Thoracic aorta (tissue), 2 donors: ENCODE results near the gene SCYL1. TPM values are rescaled to one million over a fixed set of nuclear protein-coding genes. Genes with fewer than 3 reads are reported as not detected.

Experiments used
- ATAC-seq: fragments of 150-250 bp; one replicate; pipeline ENCODE4 v1.8.0; 2017; ENCODE audit warnings: low read depth; ENCODE audit not compliant: insufficient number of reproducible peaks, low FRiP score
- DNase-seq: peaks from one replicate; pipeline ENCODE4 v3.0.0-alpha.2; 2020; ENCODE audit warnings: low spot score
- H3K27ac ChIP-seq, 2 donors: fragments of 200-600 bp; sonication (generic); 1 replicate in 1 of 2; 2 replicates in 1 of 2; pipeline ENCODE4 v1.5.1; 2016; ENCODE audit warnings: mild to moderate bottlenecking in 2 of 2, moderate library complexity in 2 of 2
- H3K27me3 ChIP-seq: fragments of 200-600 bp; sonication (generic); replicated peaks from 2 replicates; pipeline ENCODE4 v1.6.0; 2016; ENCODE audit warnings: mild to moderate bottlenecking; ENCODE audit not compliant: insufficient read depth
- H3K36me3 ChIP-seq: fragments of 200-600 bp; sonication (generic); one replicate; pipeline ENCODE4 v1.5.1; 2016
- H3K4me1 ChIP-seq, 2 donors: fragments of 200-600 bp; sonication (generic); 1 replicate in 1 of 2; 2 replicates in 1 of 2; pipeline versions ENCODE4 v1.5.1 to v1.6.0; 2016; ENCODE audit warnings: low read depth in 2 of 2, mild to moderate bottlenecking in 1 of 2; ENCODE audit not compliant: control insufficient read depth in 1 of 2
- H3K4me3 ChIP-seq: fragments of 200-600 bp; sonication (generic); 2 replicates; pipeline ENCODE4 v1.5.1; 2016; ENCODE audit warnings: mild to moderate bottlenecking
- H3K9me3 ChIP-seq: fragments of 200-600 bp; sonication (generic); 2 replicates; pipeline ENCODE4 v1.5.1; 2016
- total RNA-seq, 2 donors: library from RNA; depleted of rRNA; stranded (reverse); fragments of >200 nt; gene quantifications; one replicate each; pipeline versions ENCODE4 v1.1.0 to v1.2.3, GENCODE V29; 2016
- TF ChIP-seq, protein P1 (sequence below): fragments of 200-600 bp; sonication (generic); IDR thresholded peaks from one replicate; pipeline ENCODE4 v1.5.1; 2019; ENCODE audit warnings: antibody characterized with exemption

Gene SCYL1
- total RNA-seq, 2 donors from 2014 or later, result 96.8 to 106 TPM

DNA sequence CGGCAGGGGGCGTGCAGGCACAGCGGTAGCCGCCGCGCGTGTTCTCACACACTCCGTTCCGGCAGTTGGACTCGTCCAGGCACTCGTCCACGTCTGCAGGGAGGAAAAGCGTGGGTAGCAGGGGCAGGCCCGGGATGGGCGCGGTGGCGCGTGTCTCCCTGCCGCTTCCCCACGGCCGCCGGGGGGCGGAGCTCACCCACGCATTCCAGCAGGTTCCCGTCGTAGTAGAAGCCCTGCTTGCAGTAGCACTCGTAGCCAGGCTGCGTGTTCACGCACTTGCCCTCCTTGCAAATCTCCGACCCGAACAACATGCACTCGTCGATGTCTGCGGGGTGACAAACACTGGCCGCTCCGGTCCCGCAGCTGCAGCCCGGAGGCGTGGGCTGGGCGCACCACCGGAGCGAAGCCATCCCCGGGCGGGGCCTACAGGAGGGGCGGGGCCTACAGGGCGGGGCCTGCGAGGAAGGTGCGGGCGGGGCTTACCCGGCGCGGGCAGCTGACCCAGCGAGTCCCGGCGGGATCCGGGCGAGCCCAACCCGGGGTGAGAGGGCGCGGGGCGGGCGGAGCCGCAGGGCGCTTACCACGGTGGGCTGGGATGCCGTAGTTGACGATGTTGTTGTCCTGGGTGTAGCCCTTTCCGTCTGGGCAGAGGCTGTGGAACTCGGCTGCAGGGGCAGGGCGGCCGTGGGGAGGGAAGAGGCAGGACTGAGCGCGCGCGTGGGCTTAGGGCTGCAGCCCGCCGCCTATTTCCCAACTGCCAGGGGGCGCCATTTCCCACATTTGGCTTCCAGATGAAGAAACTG is 15.6 kb downstream of the SCYL1 start:
- peaks cover 36% of the 10 kb centered on the region for H3K36me3 ChIP-seq
- DNase-seq, result peak; percentile 59

DNA sequence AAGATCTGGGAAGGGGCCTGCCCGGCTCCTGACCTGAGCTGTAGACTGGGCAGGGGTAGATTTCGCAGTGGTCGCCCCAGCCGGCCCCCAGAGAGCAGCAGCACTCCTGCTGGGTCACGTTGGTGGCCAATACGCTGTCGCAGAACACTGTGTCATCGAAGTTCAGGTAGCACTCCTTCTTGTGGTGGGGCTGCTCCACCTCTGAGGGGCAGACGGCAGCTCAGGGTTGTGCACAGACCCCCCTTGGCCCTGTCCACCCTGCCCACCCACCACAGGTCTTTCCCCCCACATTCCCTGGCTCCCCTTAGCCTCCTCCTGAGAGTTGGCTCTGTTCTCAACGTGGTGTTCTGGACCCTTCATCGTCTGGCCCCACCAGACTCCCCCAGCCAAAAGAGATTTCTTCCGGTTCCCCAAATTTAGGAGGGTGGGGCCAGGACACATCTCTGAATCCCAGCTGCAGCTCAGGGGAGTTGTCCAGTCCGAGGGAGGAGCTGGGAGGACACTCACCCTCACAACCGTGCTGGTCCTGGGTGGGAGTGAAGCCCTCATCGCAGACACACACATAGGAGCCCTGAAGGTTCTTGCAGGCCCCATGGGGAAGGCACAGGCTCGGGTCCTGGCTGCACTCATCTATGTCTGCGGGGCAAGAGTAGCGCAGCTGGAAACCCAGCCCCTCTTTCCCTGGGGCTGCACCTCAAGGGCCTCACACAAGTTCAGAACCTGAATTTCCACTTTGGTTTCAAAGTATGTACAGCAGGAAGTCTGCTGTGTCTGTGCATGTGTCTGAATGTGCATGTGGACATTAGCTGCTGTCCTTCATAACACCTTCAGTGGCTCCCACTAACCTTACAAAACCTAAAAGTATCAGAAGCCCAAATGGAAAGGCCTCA is 16.5 kb downstream of the SCYL1 start:
- H3K4me3 ChIP-seq, result peak overlapping the region; percentile 71
- ATAC-seq, result no peak

More for the DNA sequence above, 15.6 kb downstream of the SCYL1 start:
- H3K9me3 ChIP-seq, result no peaks in the 10 kb centered on the region
- peak; percentile 66 for ATAC-seq
- no peaks in the 10 kb centered on the region for H3K27me3 ChIP-seq
- H3K4me3 ChIP-seq, result peak overlapping the region; percentile 71
- H3K4me1 ChIP-seq, result peaks cover 10 to 26% of the 10 kb centered on the region in 2 donors
- TF ChIP-seq, protein P1, sequence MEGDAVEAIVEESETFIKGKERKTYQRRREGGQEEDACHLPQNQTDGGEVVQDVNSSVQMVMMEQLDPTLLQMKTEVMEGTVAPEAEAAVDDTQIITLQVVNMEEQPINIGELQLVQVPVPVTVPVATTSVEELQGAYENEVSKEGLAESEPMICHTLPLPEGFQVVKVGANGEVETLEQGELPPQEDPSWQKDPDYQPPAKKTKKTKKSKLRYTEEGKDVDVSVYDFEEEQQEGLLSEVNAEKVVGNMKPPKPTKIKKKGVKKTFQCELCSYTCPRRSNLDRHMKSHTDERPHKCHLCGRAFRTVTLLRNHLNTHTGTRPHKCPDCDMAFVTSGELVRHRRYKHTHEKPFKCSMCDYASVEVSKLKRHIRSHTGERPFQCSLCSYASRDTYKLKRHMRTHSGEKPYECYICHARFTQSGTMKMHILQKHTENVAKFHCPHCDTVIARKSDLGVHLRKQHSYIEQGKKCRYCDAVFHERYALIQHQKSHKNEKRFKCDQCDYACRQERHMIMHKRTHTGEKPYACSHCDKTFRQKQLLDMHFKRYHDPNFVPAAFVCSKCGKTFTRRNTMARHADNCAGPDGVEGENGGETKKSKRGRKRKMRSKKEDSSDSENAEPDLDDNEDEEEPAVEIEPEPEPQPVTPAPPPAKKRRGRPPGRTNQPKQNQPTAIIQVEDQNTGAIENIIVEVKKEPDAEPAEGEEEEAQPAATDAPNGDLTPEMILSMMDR, result peak; percentile 77
- H3K27ac ChIP-seq, result peak overlapping the region; percentile 79

DNA sequence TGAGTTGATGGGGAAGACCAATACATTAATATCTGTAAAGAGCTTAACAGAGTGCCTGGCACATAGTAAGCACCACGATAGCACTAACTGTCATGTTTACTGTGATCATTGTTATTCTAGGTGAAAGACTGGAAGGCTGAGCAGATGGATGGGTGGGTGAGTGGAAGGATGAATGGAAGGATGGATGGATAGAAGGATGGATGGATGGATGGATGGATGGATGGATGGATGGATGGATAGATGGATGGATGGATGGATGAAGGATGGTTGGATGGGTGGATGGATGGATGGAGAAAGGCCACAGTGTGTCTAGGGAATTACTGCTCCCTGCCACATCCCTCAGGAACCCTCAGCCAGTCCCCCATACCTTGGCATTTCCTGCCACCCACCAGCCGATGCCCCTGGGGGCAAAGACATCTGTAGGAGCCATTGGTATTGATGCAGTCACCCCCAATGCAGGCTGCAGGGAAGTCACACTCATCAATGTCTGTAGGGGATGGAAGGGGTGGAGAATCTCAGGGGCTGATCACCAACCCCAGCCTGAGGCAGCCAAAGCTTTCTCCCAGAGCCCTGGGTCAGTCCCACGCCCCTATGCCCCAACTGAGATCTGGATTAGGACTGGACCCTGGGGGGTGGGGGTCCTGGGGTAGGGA is 18.0 kb downstream of the SCYL1 start:
- H3K4me3 ChIP-seq, result no peak overlapping the region
- no peaks in the 10 kb centered on the region for H3K27me3 ChIP-seq
- H3K27ac ChIP-seq, result peak overlapping the region in 1 of 2 donors; percentile 22
- peaks cover 10 to 26% of the 10 kb centered on the region in 2 donors for H3K4me1 ChIP-seq
- TF ChIP-seq, protein P1, result no peak
- DNase-seq, result no peak
- ATAC-seq, result no peak
- no peaks in the 10 kb centered on the region for H3K9me3 ChIP-seq
- H3K36me3 ChIP-seq, result peaks cover 46% of the 10 kb centered on the region

More for the DNA sequence above, 16.5 kb downstream of the SCYL1 start:
- H3K27ac ChIP-seq, result peak overlapping the region; percentile 79
- TF ChIP-seq, protein P1, result no peak
- H3K36me3 ChIP-seq, result peaks cover 38% of the 10 kb centered on the region
- H3K9me3 ChIP-seq, result no peaks in the 10 kb centered on the region
- peaks cover 10 to 26% of the 10 kb centered on the region in 2 donors for H3K4me1 ChIP-seq
- no peaks in the 10 kb centered on the region for H3K27me3 ChIP-seq
- DNase-seq, result no peak

DNA sequence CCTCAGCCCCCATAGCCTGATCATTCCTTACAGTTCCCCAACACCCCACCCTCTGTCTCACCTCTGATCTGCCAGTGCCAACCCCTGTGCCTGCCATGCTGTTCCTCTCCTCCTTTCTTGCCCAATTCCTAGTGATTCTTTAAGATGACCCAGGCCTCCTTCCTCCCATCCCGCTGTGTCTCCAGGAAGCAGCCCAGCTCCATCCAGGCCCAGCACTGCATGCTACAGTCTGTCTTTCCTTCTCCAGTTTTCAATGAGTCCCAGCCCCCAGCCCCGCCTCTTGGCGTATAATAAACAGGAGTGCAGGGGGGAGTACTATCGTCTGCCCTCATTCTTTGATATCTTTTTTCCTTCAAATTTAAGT is 21.0 kb downstream of the SCYL1 start:
- Histone ChIP-seq H3K27ac (no peak overlapping the region), H3K4me1 (peaks cover 8 to 13% of the 10 kb centered on the region in 2 donors), H3K9me3 (no peaks in the 10 kb centered on the region), H3K4me3 (no peak overlapping the region), H3K27me3 (no peaks in the 10 kb centered on the region), H3K36me3 (peaks cover 47% of the 10 kb centered on the region)
- ATAC-seq (no peak), DNase-seq (no peak)
- TF ChIP-seq, protein P1, result no peak
